HG03095 (cell line): ENCODE measurements around the gene NEUROD1.

Experiments
- ATAC-seq: cut with Tn5 transposase; IDR thresholded peaks from one replicate; pipeline ENCODE4 v1.9.1; 2021; ENCODE audit warnings: moderate library complexity; ENCODE audit not compliant: unreplicated experiment

The NEUROD1 gene

DNA sequence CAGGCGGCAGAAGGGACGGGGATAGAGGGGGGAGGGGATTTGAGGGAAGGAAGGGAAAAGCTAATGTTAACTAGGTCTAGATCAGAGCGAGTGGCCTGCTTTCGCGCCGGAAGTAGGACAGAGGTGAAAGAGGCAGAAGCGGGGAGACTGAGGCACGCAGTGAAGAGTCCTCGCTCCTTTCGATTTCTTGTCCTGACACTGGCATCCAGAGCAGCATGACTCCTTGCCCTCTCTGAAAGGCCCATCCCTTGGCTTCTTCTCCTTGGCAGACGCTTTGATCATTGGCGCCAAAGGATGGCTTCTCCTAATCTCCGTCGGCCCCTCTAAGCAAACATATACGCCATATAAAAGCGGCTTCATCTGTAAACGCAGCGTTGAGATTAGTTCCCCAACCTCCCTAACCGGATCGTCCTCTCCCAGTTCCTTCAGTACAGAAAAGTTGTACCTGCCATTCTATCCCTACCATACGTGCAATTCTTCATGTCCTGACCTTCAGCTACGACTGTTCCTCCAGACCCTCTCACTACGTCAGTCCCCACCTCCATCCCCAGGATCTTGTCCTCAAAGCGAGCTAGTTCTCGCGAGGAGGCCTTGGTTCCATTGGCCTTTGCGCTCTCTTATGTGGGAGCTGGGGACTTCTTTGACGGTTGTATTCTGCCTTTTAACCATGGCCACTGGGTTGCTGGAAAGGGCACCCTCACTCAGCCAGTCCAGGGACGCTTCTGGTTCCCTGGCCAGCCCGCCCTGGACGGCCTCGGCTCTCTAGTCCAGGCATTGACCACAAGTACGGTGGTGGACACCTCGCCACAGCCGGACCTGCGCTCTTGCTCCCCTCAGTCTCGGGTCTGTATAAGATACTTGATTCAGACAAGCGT, 857 bp upstream of the NEUROD1 start:
- ATAC-seq: no peak

GRCh38 chr2:181679544-181679979, 755 bp downstream of the NEUROD1 start:
- ATAC-seq: no peak

DNA sequence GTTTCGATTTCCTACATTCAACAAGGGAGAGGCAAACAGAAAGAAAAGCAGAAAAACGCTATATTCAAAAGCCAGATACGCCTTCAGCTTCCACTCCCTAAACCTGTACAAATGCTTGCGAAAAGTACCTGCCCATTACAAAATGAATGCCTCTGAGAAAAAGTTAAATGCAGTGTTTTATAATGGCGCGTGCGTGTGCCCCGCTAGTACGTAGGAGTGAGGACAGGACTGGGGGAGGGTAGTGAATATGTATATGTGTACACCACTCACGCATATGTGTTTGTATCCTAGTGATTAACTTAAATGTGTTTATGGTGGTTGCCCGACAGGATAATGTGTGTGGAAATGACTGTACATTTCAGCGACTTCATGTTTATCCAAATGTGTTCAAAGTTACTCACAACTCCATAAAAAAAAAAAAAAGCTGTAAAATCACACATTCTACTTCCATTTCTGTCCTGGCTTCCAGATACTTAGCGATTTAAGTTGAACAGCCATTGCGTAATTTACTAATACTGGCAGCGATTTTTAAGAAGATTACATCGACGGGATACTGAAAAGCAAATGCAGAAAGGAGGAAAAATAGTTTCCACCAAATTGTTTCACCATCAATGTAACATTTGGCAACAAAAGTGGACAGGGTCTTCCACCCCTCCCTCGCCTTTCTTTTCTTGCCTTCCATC, 1.3 kb downstream of the NEUROD1 start:
- ATAC-seq: no peak

DNA sequence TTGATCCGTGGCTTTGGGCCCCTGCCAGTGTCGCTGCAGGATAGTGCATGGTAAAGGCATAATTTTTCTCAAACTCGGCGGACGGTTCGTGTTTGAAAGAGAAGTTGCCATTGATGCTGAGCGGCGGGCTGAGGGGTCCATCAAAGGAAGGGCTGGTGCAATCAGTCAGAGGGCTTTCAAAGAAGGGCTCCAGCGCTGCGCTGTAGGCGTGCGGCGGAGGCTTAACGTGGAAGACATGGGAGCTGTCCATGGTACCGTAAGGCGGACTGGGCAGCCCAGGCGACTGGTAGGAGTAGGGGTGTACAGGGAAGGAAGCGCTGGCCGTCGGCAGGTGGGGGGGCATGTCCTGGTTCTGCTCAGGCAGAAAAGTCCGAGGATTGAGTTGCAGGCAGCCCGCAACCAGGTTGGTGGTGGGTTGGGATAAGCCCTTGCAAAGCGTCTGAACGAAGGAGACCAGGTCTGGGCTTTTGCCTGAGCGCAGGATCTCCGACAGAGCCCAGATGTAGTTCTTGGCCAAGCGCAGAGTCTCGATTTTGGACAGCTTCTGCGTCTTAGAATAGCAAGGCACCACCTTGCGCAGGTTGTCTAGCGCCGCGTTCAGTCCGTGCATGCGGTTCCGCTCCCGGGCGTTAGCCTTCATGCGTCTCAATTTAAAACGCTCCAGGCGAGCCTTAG, 2.3 kb downstream of the NEUROD1 start:
- peak; percentile 70 for ATAC-seq

- ATAC-seq: no peak
These were observed 5.1 kb downstream of the NEUROD1 start for GRCh38 chr2:181675254-181675653.

- no peak for ATAC-seq
These were observed 5.9 kb downstream of the NEUROD1 start for GRCh38 chr2:181674461-181674860.

- ATAC-seq: peak; percentile 20
These were observed 7.1 kb downstream of the NEUROD1 start for GRCh38 chr2:181673173-181673572.

- peak; percentile 93 for ATAC-seq
These were observed 7.9 kb downstream of the NEUROD1 start for GRCh38 chr2:181672255-181673008.

DNA sequence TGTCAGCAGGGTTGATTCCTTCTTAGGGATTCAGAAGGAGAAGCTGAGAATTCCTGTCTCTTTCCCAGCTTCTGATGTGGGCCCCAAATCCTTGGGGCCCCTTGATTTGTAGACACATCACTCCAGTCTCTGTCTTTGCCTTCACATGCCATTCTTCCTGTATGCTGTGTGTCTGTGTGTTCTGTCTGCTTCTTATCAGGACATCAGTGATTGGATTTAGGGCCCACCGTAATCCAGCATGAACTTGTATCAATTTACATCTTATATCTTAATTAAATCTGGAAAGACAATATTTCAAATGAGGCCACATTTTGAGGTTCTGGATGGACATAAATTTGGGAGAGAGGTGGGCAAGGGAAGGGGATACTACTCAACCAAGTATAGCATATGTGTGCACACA, 9.7 kb downstream of the NEUROD1 start:
- no peak for ATAC-seq

GRCh38 chr2:181667234-181667633, 13.1 kb downstream of the NEUROD1 start:
- ATAC-seq: no peak

DNA sequence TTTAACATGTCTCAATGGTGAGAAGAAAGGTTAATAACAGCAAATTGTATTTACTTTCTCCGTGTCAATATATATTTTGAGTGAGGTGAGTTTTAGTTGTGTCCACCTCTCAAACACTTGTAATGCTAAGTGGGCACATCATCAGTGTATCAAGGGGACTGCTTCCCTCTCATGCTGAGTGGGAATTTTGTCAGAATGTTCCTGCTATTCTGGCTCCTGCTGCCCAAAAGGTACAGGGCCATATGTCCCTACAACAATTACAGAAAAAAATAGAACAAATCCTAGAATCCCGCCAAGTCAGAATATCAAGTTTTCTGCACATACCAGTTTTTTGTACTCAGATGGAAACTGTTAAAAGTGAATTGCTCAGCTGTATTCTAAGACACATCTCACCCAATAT, 18.0 kb downstream of the NEUROD1 start:
- no peak for ATAC-seq

- ATAC-seq: no peak
These were observed 20.1 kb downstream of the NEUROD1 start for GRCh38 chr2:181660181-181660580.

- no peak for ATAC-seq
These were observed 21.9 kb downstream of the NEUROD1 start for GRCh38 chr2:181658444-181658843.

GRCh38 chr2:181657379-181657778, 22.9 kb downstream of the NEUROD1 start:
- no peak for ATAC-seq

DNA sequence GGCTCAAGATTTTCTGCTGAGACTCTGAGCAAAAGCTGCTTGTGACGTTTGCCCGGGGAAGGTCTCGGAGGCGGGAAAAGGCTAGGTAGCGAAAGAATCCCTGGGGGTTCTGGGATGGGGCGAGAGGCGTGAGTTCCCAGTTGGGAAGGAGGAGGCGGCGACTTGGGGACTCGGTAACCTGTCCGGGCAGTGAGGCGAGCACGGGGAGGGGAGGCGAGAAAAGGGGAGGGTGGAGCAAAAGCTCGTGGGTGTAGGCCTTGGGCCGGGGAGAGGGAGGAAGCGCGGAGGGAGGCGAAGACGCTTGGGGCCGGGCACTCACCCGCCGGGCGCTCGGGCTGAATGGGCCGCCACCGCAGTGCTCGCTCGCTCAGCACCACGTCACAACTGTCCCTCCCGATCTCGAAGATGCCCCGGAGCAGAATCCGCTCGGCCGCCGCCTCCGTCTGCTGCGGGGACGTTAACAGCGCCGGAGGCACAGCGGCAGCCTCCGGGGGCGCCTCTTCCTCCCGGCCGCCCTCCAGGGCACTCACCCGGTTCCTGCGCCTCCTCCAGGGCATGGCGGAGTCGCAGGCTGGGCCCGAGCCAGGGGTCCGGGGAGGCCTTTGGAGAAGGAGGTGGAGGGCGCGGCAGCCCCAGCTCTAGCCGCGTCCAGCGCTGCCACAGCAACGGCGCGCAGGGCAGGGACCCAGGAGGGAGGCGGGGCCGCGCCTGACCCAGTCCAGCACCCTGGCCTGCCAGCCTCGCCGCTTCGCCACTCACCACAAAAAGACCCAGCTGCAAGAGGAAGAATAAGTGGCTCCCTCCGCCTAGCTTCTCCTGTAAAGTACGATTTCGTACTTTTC, 23.6 kb downstream of the NEUROD1 start, which contains the start of gene CERKL:
CERKL (minus strand) TSS at position 656 of the 842 bp plus-strand sequence; CDS start at position 557, 99 bp downstream.
- peak; percentile 79 for ATAC-seq

GRCh38 chr2:181655519-181655918, 24.8 kb downstream of the NEUROD1 start:
- ATAC-seq: no peak

- ATAC-seq: no peak
These were observed 30.8 kb downstream of the NEUROD1 start for GRCh38 chr2:181649436-181649979.

GRCh38 chr2:181648478-181649155, 31.7 kb downstream of the NEUROD1 start:
- ATAC-seq: no peak

- ATAC-seq: no peak
These were observed 33.8 kb downstream of the NEUROD1 start for GRCh38 chr2:181646415-181646987.
